SK-N-SH (cell line): ENCODE results near the gene POLD4. TPM values are rescaled to one million over a fixed set of nuclear protein-coding genes. Genes with fewer than 3 reads are reported as not detected.

ENCODE experiments used
- ELF1 ChIP-seq: IDR thresholded peaks from 2 replicates; pipeline ENCODE4 v1.4.0; 2012
- EP300 ChIP-seq, 2 experiments: IDR thresholded peaks; 2 replicates each; pipeline versions ENCODE4 v1.4.0 to v1.6.1; 2012; ENCODE audit warnings: borderline replicate concordance in 1 of 2, low read depth in 1 of 2, low read length in 1 of 2
- EZH2phosphoT487 ChIP-seq: fragments of 200-600 bp; sonication (generic); IDR thresholded peaks from 2 replicates; pipeline ENCODE4 v1.6.1; 2017; ENCODE audit warnings: low read depth, mixed run types, mild to moderate bottlenecking, antibody characterized with exemption, moderate library complexity, borderline replicate concordance
- FOSL2 ChIP-seq: IDR thresholded peaks from 2 replicates; pipeline ENCODE4 v1.4.0; 2012; ENCODE audit warnings: low read depth, mild to moderate bottlenecking, moderate library complexity, borderline replicate concordance
- FOXM1 ChIP-seq: IDR thresholded peaks from 2 replicates; pipeline ENCODE4 v1.4.0; 2012; ENCODE audit warnings: low read depth, mild to moderate bottlenecking
- GABPA ChIP-seq: IDR thresholded peaks from 2 replicates; pipeline ENCODE4 v1.4.0; 2012; ENCODE audit warnings: low read depth, mild to moderate bottlenecking
- JUND ChIP-seq: IDR thresholded peaks from 2 replicates; pipeline ENCODE4 v1.4.0; 2012
- MAX ChIP-seq: IDR thresholded peaks from 2 replicates; pipeline ENCODE4 v1.4.0; 2012; ENCODE audit warnings: low read depth
- MEF2A ChIP-seq: IDR thresholded peaks from 2 replicates; pipeline ENCODE4 v1.4.0; 2012; ENCODE audit warnings: low read depth, borderline replicate concordance
- MXI1 ChIP-seq: IDR thresholded peaks from 2 replicates; pipeline ENCODE4 v1.6.1; 2012; ENCODE audit warnings: mild to moderate bottlenecking, low read depth, low read length, improper control_type of control experiment
- NFIC ChIP-seq: IDR thresholded peaks from 2 replicates; pipeline ENCODE4 v1.4.0; 2012; ENCODE audit warnings: borderline replicate concordance
- NRF1 ChIP-seq: IDR thresholded peaks from 2 replicates; pipeline ENCODE4 v1.6.1; 2012; ENCODE audit warnings: low read depth, mild to moderate bottlenecking, low read length
- RAD21 ChIP-seq: IDR thresholded peaks from 2 replicates; pipeline ENCODE4 v1.6.1; 2012; ENCODE audit warnings: mild to moderate bottlenecking, low read length
- RCOR1 ChIP-seq: fragments of 150-350 bp; IDR thresholded peaks from 2 replicates; pipeline ENCODE4 v1.6.1; 2017; ENCODE audit warnings: antibody characterized with exemption, low read length
- RXRA ChIP-seq: IDR thresholded peaks from 2 replicates; pipeline ENCODE4 v1.4.0; 2012; ENCODE audit warnings: low read depth, mild to moderate bottlenecking, borderline replicate concordance
- SMC3 ChIP-seq: IDR thresholded peaks from 2 replicates; pipeline ENCODE4 v1.6.1; 2012; ENCODE audit warnings: low read depth, low read length, improper control_type of control experiment
- TAF1 ChIP-seq: IDR thresholded peaks from 2 replicates; pipeline ENCODE4 v1.6.1; 2012; ENCODE audit warnings: low read depth, mild to moderate bottlenecking, low read length, moderate library complexity, borderline replicate concordance
- TCF12 ChIP-seq: IDR thresholded peaks from 2 replicates; pipeline ENCODE4 v1.4.0; 2012
- TEAD4 ChIP-seq: IDR thresholded peaks from 2 replicates; pipeline ENCODE4 v1.4.0; 2012; ENCODE audit warnings: mild to moderate bottlenecking, borderline replicate concordance; ENCODE audit not compliant: insufficient read depth
- polyA plus RNA-seq, 3 experiments: library from polyadenylated mRNA; depleted of rRNA; stranded (reverse); fragments of >200 nt; gene quantifications; 2 replicates each; pipeline ENCODE4 v1.2.3, GENCODE V29; 2012
- TF ChIP-seq, protein P1 (sequence below): fragments of 150-350 bp; IDR thresholded peaks from 2 replicates; pipeline ENCODE4 v1.6.1; 2016; ENCODE audit warnings: mild to moderate bottlenecking, low read depth, low read length
- TF ChIP-seq, protein P2 (sequence below): IDR thresholded peaks from 2 replicates; pipeline ENCODE4 v1.4.0; 2012; ENCODE audit warnings: low read depth, borderline replicate concordance
- TF ChIP-seq, protein P3 (sequence below): IDR thresholded peaks from 2 replicates; pipeline ENCODE4 v1.6.1; 2012; ENCODE audit warnings: mild to moderate bottlenecking, low read depth, low read length, moderate library complexity
- TF ChIP-seq, protein P4 (sequence below): IDR thresholded peaks from 2 replicates; pipeline ENCODE4 v1.4.0; 2012; ENCODE audit warnings: low read depth, borderline replicate concordance

POLD4 gene
- polyA plus RNA-seq, 1 of the 3 experiments (the other 2 are of a cell fraction): 80.4 TPM

DNA sequence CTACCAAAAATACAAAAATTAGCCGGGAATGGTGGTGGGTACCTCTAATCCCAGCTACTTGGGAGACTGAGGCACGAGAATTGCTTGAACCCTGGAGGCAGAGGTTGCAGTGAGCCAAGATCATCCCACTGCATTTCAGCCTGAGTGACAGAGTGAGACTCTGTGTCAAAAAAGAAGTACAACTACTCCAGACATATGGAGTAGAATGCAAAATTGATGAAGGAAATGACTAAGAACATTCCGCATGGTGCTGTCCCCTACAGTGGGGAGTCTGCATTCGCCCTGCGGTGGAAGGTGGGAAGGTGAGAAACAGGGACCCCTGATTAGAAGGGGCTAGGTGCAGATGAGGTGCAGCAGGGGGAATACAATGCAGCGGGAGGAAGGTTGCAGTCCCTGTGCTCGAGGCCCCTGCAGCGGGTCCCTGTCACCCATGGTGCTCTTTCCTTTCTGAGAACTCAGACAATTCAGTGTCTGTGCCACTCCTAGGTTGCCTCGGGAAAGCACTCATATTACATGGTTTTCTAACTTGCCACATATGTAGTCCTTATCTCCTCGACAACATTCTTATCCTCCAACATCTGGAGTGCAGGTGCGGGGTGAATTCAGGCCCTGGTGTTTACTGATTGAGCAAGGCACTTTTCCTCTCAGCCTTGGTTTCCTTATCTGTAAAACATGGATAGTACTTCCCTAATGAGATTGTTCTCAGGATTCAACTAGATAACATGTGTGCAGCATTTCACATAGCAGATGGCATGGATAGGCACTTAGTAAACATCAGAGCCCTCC, 5.2 kb downstream of the POLD4 start (continued):
- TF ChIP-seq, protein P1, sequence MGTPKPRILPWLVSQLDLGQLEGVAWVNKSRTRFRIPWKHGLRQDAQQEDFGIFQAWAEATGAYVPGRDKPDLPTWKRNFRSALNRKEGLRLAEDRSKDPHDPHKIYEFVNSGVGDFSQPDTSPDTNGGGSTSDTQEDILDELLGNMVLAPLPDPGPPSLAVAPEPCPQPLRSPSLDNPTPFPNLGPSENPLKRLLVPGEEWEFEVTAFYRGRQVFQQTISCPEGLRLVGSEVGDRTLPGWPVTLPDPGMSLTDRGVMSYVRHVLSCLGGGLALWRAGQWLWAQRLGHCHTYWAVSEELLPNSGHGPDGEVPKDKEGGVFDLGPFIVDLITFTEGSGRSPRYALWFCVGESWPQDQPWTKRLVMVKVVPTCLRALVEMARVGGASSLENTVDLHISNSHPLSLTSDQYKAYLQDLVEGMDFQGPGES: no peak
- TF ChIP-seq, protein P2, sequence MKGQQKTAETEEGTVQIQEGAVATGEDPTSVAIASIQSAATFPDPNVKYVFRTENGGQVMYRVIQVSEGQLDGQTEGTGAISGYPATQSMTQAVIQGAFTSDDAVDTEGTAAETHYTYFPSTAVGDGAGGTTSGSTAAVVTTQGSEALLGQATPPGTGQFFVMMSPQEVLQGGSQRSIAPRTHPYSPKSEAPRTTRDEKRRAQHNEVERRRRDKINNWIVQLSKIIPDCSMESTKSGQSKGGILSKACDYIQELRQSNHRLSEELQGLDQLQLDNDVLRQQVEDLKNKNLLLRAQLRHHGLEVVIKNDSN: no peak
- TF ChIP-seq MAX: no peak
- TF ChIP-seq TCF12: peak; percentile 64
- no peak for TF ChIP-seq ELF1
- no peak for TF ChIP-seq NFIC
- no peak for TF ChIP-seq TAF1
- TF ChIP-seq JUND: no peak
- TF ChIP-seq, protein P3, sequence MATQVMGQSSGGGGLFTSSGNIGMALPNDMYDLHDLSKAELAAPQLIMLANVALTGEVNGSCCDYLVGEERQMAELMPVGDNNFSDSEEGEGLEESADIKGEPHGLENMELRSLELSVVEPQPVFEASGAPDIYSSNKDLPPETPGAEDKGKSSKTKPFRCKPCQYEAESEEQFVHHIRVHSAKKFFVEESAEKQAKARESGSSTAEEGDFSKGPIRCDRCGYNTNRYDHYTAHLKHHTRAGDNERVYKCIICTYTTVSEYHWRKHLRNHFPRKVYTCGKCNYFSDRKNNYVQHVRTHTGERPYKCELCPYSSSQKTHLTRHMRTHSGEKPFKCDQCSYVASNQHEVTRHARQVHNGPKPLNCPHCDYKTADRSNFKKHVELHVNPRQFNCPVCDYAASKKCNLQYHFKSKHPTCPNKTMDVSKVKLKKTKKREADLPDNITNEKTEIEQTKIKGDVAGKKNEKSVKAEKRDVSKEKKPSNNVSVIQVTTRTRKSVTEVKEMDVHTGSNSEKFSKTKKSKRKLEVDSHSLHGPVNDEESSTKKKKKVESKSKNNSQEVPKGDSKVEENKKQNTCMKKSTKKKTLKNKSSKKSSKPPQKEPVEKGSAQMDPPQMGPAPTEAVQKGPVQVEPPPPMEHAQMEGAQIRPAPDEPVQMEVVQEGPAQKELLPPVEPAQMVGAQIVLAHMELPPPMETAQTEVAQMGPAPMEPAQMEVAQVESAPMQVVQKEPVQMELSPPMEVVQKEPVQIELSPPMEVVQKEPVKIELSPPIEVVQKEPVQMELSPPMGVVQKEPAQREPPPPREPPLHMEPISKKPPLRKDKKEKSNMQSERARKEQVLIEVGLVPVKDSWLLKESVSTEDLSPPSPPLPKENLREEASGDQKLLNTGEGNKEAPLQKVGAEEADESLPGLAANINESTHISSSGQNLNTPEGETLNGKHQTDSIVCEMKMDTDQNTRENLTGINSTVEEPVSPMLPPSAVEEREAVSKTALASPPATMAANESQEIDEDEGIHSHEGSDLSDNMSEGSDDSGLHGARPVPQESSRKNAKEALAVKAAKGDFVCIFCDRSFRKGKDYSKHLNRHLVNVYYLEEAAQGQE: no peak
- TF ChIP-seq RCOR1: peak; percentile 97
- TF ChIP-seq MEF2A: no peak
- TF ChIP-seq, protein P4, sequence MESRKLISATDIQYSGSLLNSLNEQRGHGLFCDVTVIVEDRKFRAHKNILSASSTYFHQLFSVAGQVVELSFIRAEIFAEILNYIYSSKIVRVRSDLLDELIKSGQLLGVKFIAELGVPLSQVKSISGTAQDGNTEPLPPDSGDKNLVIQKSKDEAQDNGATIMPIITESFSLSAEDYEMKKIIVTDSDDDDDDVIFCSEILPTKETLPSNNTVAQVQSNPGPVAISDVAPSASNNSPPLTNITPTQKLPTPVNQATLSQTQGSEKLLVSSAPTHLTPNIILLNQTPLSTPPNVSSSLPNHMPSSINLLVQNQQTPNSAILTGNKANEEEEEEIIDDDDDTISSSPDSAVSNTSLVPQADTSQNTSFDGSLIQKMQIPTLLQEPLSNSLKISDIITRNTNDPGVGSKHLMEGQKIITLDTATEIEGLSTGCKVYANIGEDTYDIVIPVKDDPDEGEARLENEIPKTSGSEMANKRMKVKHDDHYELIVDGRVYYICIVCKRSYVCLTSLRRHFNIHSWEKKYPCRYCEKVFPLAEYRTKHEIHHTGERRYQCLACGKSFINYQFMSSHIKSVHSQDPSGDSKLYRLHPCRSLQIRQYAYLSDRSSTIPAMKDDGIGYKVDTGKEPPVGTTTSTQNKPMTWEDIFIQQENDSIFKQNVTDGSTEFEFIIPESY: no peak
- no peak for TF ChIP-seq GABPA
- no peak for TF ChIP-seq RAD21
- no peak for TF ChIP-seq FOSL2
- TF ChIP-seq NRF1: no peak
- TF ChIP-seq RXRA: no peak
- no peak for TF ChIP-seq EZH2phosphoT487
- TF ChIP-seq TEAD4: no peak
- TF ChIP-seq SMC3: no peak
- TF ChIP-seq EP300 (IDR thresholded peaks at IDR 0.05; ENCODE audit: borderline replicate concordance in 1 of 2, low read depth in 1 of 2, low read length in 1 of 2): peak in 1 of 2 experiments; percentile 73; a peak in 1 of 4 replicates
- no peak for TF ChIP-seq FOXM1
- TF ChIP-seq MXI1: peak; percentile 12; the same call in 1 of the 2 replicates
